LNCAP (cell line): Measurements from ENCODE around the gene MLXIPL.

Source experiments
- CTCF ChIP-seq: fragments of 450-650 bp; IDR thresholded peaks from 2 replicates; pipeline ENCODE4 v1.5.1; 2017; ENCODE audit warnings: mild to moderate bottlenecking

Gene MLXIPL

GRCh38 chr7:73623798-73624668, at the start of gene MLXIPL:
Gene MLXIPL (minus strand): TSS chr7:73624522. CDS start chr7:73624492, 30 bp downstream.
- TF ChIP-seq CTCF: no peak

GRCh38 chr7:73671857-73672445, 47.6 kb upstream of the MLXIPL start:
- no peak for TF ChIP-seq CTCF

- no peak for TF ChIP-seq CTCF
Measured at GRCh38 chr7:73671322-73671661, 47.0 kb upstream of the MLXIPL start.

- no peak for TF ChIP-seq CTCF
Measured at GRCh38 chr7:73669858-73670385, 45.6 kb upstream of the MLXIPL start.

- TF ChIP-seq CTCF: no peak
Measured at GRCh38 chr7:73669288-73669701, 45.0 kb upstream of the MLXIPL start.

- TF ChIP-seq CTCF: no peak
Measured at GRCh38 chr7:73668886-73669230, 44.5 kb upstream of the MLXIPL start.

GRCh38 chr7:73668103-73668885, 44.0 kb upstream of the MLXIPL start:
- no peak for TF ChIP-seq CTCF
